Endothelial cell of umbilical vein (primary cell): ENCODE measurements around the gene ITGB2. TPM values are rescaled to one million over a fixed set of nuclear protein-coding genes. Genes with fewer than 3 reads are reported as not detected.

Experiments used
- BruUV-seq: library from RNA; stranded (reverse); fragments of 400-500 nt; replicated peaks from 2 replicates; lab custom pipeline; 2021; lab: Mats Ljungman, UMichigan
- CTCF ChIA-PET: fragments of 300-600, 350-600 bp; sonication (Branson Sonifier 250); formaldehyde crosslinking; loops from one replicate; lab custom pipeline; 2021; ENCODE audit warnings: antibody characterized with exemption, inconsistent platforms; lab: Charles Lee
- POLR2A ChIA-PET: fragments of 300-600, 350-600 bp; sonication (Branson Sonifier 250); formaldehyde crosslinking; loops from one replicate; lab custom pipeline; 2021; ENCODE audit warnings: antibody characterized with exemption, inconsistent platforms; lab: Charles Lee
- DNase-seq: peaks from one replicate; pipeline ENCODE4 v3.0.0-alpha.2; 2011; ENCODE audit warnings: low read depth, low spot score
- FAIRE-seq: peaks from 2 replicates; lab custom pipeline; 2011; peaks lifted over from hg19 to GRCh38; lab: Jason Lieb, UNC
- H2AFZ ChIP-seq: 2 replicates; pipeline ENCODE4 v1.6.0; 2012; ENCODE audit warnings: low read depth, low read length, control low read depth, inconsistent platforms
- H3K27ac ChIP-seq: 2 replicates; pipeline ENCODE4 v1.5.1; 2011; ENCODE audit warnings: low read depth, mild to moderate bottlenecking, control low read depth, low read length, moderate library complexity; ENCODE audit not compliant: insufficient read depth
- H3K27me3 ChIP-seq, 2 experiments: 2 replicates each; pipeline versions ENCODE4 v1.6.0 to v1.6.1; 2011; ENCODE audit warnings: low read length in 2 of 2, mixed read lengths in 1 of 2; ENCODE audit not compliant: control insufficient read depth in 2 of 2, insufficient read depth in 2 of 2
- H3K36me3 ChIP-seq, 2 experiments: 2 replicates in 1 of 2; 3 replicates in 1 of 2; pipeline ENCODE4 v1.5.1; 2011; ENCODE audit warnings: low read length in 2 of 2, mild to moderate bottlenecking in 1 of 2, moderate library complexity in 1 of 2; ENCODE audit not compliant: control insufficient read depth in 2 of 2, insufficient read depth in 2 of 2; ENCODE audit errors: extremely low read depth in 1 of 2
- H3K4me1 ChIP-seq: 3 replicates; pipeline ENCODE4 v1.5.1; 2011; ENCODE audit warnings: mild to moderate bottlenecking, low read length; ENCODE audit not compliant: control insufficient read depth, insufficient read depth; ENCODE audit errors: extremely low read depth
- H3K4me2 ChIP-seq: 2 replicates; pipeline ENCODE4 v1.6.1; 2011; ENCODE audit warnings: low read length, control low read depth, mixed read lengths; ENCODE audit not compliant: insufficient read depth
- H3K4me3 ChIP-seq, 3 experiments: fragments of 200-600 bp in 1 of 3; sonication (generic), shearing (Covaris generic) in 1 of 3; replicated peaks in 1 of 3; 2 replicates each; pipeline ENCODE4 v1.5.1; 2011 to 2016; ENCODE audit warnings: control low read depth in 3 of 3, low read length in 3 of 3, mild to moderate bottlenecking in 2 of 3, inconsistent platforms in 1 of 3, low read depth in 1 of 3, moderate library complexity in 1 of 3; ENCODE audit not compliant: insufficient read depth in 1 of 3
- H3K79me2 ChIP-seq: 2 replicates; pipeline ENCODE4 v1.6.0; 2012; ENCODE audit warnings: low read length, inconsistent platforms; ENCODE audit not compliant: control insufficient read depth, insufficient read depth
- H3K9ac ChIP-seq: replicated peaks from 2 replicates; pipeline ENCODE3; 2011; ENCODE audit warnings: low read length, control low read depth; ENCODE audit not compliant: insufficient read depth; ENCODE audit errors: extremely low read depth
- H3K9me1 ChIP-seq: replicated peaks from 3 replicates; pipeline ENCODE4 v1.6.0; 2011; ENCODE audit warnings: mild to moderate bottlenecking, low read length; ENCODE audit not compliant: control insufficient read depth, insufficient read depth; ENCODE audit errors: extremely low read depth
- H3K9me3 ChIP-seq: replicated peaks from 2 replicates; pipeline ENCODE4 v1.5.1; 2012; ENCODE audit warnings: low read length, inconsistent platforms; ENCODE audit not compliant: control insufficient read depth, insufficient read depth
- H4K20me1 ChIP-seq: replicated peaks from 2 replicates; pipeline ENCODE3; 2011; ENCODE audit warnings: mild to moderate bottlenecking, low read length; ENCODE audit not compliant: control insufficient read depth, insufficient read depth; ENCODE audit errors: extremely low read depth
- CTCF ChIP-seq, 2 donors: IDR thresholded peaks; 1 replicate in 1 of 2; 2 replicates in 1 of 2; pipeline ENCODE4 v1.5.1; 2011; ENCODE audit warnings: low read length in 2 of 2, mild to moderate bottlenecking in 2 of 2, moderate library complexity in 2 of 2, control low read depth in 1 of 2, inconsistent platforms in 1 of 2, low read depth in 1 of 2; ENCODE audit not compliant: insufficient read depth in 1 of 2; ENCODE audit errors: extremely low read depth in 1 of 2
- EZH2 ChIP-seq: IDR thresholded peaks from 2 replicates; pipeline ENCODE4 v1.6.1; 2012; ENCODE audit warnings: borderline replicate concordance, low read depth, mild to moderate bottlenecking, moderate library complexity, low read length, inconsistent platforms; ENCODE audit not compliant: severe bottlenecking
- FOS ChIP-seq: IDR thresholded peaks from 2 replicates; pipeline ENCODE4 v1.6.1; 2011; ENCODE audit warnings: mild to moderate bottlenecking, low read length, moderate library complexity, borderline replicate concordance; ENCODE audit not compliant: insufficient read depth
- GATA2 ChIP-seq: IDR thresholded peaks from 2 replicates; pipeline ENCODE4 v1.7.0; 2011; ENCODE audit warnings: low read depth, mild to moderate bottlenecking, moderate library complexity, mixed read lengths, low read length; ENCODE audit not compliant: insufficient read length, insufficient read depth
- JUN ChIP-seq: IDR thresholded peaks from 2 replicates; pipeline ENCODE4 v1.6.1; 2011; ENCODE audit warnings: borderline replicate concordance, low read depth; ENCODE audit not compliant: insufficient read length, insufficient read depth
- MYC ChIP-seq: IDR thresholded peaks from one replicate; pipeline ENCODE4 v1.6.1; 2011; ENCODE audit warnings: mild to moderate bottlenecking, low read depth, low read length
- POLR2A ChIP-seq: IDR thresholded peaks from 2 replicates; pipeline ENCODE4 v1.6.1; 2012; ENCODE audit warnings: low read depth, mild to moderate bottlenecking, control low read depth, low read length
- POLR2AphosphoS5 ChIP-seq: IDR thresholded peaks from 2 replicates; pipeline ENCODE4 v1.6.1; 2012; ENCODE audit warnings: low read depth, mild to moderate bottlenecking, control low read depth, low read length, moderate library complexity; ENCODE audit not compliant: insufficient read depth
- dilution Hi-C: fragments of 300-500 bp; cut with MboI; formaldehyde crosslinking; loops from one replicate; pipeline ENCODE4 v1.15.0; 2019; ENCODE audit warnings: low sequenced_read_pairs; ENCODE audit not compliant: extremely low pct_ligation_motif_present
- intact Hi-C: fragments of 100-400 bp; cut with micrococcal nuclease; formaldehyde crosslinking; loops from one replicate; pipeline ENCODE4 v1.10.0; 2022
- polyA plus RNA-seq, 4 experiments: library from polyadenylated mRNA; depleted of rRNA in 3 of 4; stranded (reverse) in 3 of 4; unstranded in 1 of 4; fragments of >200 nt; gene quantifications; 2 replicates each; pipeline versions ENCODE4 v1.2.1 to v1.2.3, GENCODE V29; 2011 to 2012; ENCODE audit warnings: missing spikeins in 1 of 4
- total RNA-seq: library from RNA; stranded (reverse); gene quantifications from 2 replicates; pipeline ENCODE4 v1.2.3, GENCODE V29; 2021
- TF ChIP-seq, protein P1 (sequence below): IDR thresholded peaks from 2 replicates; pipeline ENCODE4 v1.6.1; 2011; ENCODE audit not compliant: insufficient read depth, insufficient read length

ITGB2 gene
- total and polyA plus RNA-seq, 2 donors (not counting 3 experiments of a cell fraction or from before 2014, with no cell fraction given), result 0.39 to 0.91 TPM

- Histone ChIP-seq H3K4me3 (peak within 1 kb of the TSS; percentile 83 to 96 (median 91)), H3K36me3 (no peaks in the 10 kb centered on the region), H3K9ac (peak within 1 kb of the TSS; percentile 87), H3K27me3 (no peaks in the 10 kb centered on the region), H3K9me1 (no peaks in the 10 kb centered on the region), H3K4me1 (peaks cover 59% of the 10 kb centered on the region), H3K27ac (peak within 1 kb of the TSS; percentile 97), H2AFZ (no peak within 1 kb of the TSS), H4K20me1 (no peaks in the 10 kb centered on the region), H3K4me2 (peak within 1 kb of the TSS; percentile 89), H3K79me2 (peaks cover 42% of the 10 kb centered on the region), H3K9me3 (no peaks in the 10 kb centered on the region)
- ChIA-PET POLR2A (interaction anchor here (1.4 kb wide), 1 partner anchor 9 kb away, joined by 7 read pairs; no protein-coding TSS in a partner anchor), CTCF (interaction anchor here (0.6 to 3.3 kb wide), 11 partner anchors 13 to 264 kb away, joined by 3 to 19 read pairs (median 3); partner anchors contain the start of gene UBE2G2)
- FAIRE-seq (peak; percentile 85), DNase-seq (peak; percentile 99)
- BruUV-seq, result no TSS peak
- intact Hi-C loops, result loop anchor here (1.0 to 5.0 kb wide), 5 partner anchors 8 to 259 kb away; partner anchors contain the start of gene UBE2G2
- dilution Hi-C loops, result no loop called here
- TF ChIP-seq GATA2 (no peak), POLR2AphosphoS5 (peak; percentile 43), CTCF (IDR thresholded peaks at IDR 0.05; ENCODE audit: extremely low read depth in 1 of 2, insufficient read depth in 1 of 2, low read depth in 1 of 2, low read length in 2 of 2) (no peak), EZH2 (no peak), MYC (no peak), FOS (no peak), POLR2A (peak; percentile 58), JUN (no peak)
- TF ChIP-seq, protein P1, sequence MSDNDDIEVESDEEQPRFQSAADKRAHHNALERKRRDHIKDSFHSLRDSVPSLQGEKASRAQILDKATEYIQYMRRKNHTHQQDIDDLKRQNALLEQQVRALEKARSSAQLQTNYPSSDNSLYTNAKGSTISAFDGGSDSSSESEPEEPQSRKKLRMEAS, result peak; percentile 27
Observed at GRCh38 chr21:44873356-44874239, 47.1 kb downstream of the ITGB2 start, which contains the start of gene PTTG1IP. PTTG1IP (minus strand) TSS chr21:44873690; CDS start chr21:44873616, 74 bp downstream.
